ENCODE results near the gene GALNT2.
A peak's percentile ranks its signal among the peaks of the same experiment; 100 is the strongest.

The GALNT2 gene

DNA sequence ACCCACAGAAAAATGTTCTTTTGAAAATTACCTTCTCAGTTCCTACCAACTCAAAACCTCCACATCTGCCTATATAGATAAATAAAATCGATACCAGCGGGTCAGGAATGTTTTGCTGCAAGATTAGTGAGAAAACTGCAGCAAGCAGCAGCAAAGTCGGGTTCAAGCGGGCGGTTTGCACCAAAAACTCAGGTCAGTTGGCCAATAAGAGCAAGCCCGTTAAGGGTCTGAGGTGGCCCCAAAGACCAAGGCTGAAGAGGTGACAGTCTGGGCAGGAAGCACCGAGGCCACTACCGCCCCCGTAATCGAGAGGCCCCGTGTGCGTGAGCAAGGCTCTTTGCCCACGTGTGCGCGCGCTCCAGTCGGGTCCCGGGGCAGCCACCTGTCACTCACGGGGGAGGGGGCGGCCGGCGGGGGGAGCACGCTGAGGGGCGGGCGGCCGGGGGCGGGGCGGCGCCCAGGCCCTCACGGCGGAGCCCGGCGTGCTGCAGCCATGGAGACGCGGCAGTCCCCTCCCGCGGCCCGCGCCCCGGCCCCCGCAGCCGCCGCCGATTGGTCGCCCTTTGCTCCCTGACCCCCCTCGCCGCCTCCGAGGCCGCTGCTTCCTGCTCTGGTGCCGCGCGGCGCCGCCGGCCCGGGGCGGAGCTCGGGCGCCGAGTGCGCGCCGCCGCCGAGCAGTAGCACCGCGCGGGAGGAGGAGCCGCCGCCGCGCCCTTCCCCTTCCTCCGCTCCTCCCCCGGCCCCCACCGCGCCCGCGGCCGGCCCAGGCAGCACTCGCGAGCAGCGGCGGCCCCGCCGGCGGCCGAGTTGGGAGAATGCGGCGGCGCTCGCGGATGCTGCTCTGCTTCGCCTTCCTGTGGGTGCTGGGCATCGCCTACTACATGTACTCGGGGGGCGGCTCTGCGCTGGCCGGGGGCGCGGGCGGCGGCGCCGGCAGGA, at the start of gene GALNT2:
Gene GALNT2, plus strand, starts transcription at position 773 of the 939 bp plus-strand sequence. Its CDS starts 43 bp downstream, at position 816.
- peak; percentile 98 for DNase-seq (ENCODE audit: low spot score)

DNA sequence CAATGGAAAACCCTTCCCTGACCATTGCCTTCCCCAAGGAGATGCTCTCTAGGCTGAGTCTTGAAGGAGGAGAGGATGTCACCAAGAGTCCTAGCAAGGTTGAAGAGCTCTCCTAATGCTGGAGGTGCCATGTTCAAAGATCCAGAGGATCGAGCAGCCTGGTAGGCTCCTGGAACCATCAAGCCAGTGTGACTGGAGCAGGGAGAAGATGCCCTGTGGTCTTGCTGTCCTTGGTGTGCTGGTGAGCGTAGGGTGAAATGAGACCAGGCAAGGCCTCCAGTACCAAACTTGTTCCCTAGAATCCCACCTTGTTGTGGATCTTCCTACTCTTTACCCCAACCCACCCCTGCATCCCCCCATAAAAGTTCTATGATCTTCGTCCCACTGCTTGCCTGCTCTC, 46.6 kb upstream of the GALNT2 start:
- DNase-seq (ENCODE audit: low spot score): no peak

DNA sequence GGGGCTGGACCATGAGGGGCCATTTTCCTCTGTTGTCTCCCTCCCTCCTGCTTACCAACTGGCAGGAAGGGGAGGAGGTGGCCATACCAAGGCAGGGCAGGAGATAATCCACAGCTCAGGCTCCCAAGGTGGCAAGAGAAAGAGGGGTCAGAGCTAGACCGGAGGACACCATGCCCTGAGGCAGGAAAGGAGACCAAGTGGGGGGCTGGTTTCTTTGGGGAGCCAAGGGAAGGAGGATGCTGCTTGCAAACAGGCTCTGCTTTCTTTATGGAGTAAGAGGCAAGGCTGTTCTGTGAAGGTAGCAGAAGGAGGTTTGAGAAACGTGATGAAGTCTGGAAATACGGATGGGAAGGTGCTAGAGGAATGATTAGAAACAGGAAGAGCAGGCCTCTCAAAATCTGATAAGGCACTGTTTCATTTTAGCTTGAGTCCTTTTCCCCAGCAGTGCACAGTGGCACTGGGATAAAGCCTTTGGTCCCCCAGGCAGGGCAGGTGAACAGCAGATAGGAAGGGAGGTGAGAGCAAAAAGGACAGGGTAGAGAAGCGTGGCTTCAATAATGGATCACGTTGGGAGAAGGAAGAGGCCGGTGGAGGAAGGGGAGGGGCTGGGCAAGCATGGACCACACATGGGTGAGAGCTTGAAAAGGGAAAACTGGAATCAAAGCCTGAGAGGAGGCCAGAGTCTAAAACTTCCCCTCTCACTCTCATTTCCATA, 44.2 kb upstream of the GALNT2 start:
- DNase-seq (ENCODE audit: low spot score): no peak

DNA sequence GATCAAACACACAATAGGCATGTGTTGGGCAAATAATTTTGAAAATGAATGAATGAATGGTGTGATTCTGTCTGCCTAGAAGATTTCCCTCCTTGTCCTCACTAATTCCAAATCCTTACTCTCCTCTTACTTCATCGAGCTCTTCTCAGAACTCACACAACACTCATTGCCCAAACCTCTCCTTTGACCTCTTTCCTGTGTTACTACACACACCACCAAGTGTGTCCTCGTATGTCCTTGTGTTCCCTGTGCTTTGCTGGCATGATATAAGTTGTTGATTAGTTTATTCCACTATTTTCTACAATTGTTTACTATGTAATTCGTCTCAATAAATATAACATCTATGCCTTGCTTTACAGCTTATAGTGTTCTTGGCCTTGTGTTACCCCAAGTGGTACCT, 41.4 kb upstream of the GALNT2 start:
- no peak for DNase-seq (ENCODE audit: low spot score)

DNA sequence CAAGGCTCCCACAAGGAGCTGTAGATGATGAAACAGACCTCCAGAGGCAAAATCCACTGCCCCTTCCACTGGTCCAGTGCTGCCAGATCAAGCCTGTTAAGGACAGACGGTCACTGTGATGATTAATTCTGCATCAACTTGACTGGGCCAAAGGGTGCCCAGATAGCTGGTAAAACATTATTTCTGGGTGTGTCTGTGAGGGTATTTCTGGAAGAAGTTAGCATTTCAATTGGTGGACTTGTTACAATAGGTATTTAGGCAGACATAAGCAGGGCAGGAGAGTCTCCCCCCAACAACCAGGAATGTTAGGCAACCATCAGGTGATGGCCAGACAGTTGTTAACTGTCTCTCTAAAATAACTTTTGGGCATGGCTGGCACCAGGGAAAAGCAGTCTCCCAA, 40.9 kb upstream of the GALNT2 start:
- DNase-seq (ENCODE audit: low spot score): no peak

DNA sequence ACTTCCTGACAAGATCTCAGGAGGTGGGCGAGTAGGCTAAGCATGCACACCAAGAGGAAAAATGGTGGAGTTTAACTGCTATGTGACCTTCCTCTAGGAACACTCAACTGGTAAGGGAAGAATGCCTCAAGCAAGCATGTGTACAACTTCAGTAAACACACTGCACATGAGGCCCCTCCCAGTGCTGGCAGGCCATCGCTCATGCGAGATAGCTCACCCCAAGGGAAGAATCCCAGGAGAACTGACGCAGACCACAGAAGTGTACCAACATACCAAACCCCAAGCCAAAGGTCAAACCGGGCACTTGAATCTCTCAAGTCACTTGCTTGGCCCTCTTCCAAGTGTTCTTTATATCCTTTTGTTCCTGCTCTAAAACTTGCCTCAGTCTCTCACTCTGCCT, 40.5 kb upstream of the GALNT2 start:
- DNase-seq (ENCODE audit: low spot score): no peak

DNA sequence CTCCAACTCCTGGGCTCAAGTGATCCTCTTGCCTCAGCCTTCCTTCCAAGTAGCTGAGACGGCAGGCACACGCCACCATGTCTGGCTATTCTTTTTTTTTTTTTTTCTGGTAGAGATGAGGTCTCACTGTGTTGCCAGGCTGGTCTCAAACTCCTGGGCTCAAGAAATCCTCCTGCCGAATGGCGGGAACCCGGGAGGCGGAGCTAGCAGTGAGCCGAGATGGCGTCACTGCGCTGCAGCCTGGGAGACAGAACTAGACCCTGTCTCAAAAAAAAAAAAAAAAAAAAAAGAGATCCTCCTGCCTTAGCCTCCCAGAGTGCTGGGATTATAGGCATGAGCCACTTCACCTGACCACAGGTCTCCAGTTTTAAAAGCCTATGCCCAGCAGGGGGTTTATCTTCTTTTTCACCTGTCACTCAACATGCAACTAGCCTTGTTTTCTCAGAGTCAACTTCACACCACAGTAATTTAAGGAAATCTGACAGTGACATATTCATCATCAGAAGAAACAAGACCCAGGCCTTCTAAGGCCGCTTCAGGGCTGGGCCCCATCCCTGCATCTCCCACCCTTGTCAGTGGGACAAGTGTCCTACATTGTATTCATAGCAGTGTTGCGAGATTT, 38.3 kb upstream of the GALNT2 start:
- DNase-seq (ENCODE audit: low spot score): no peak

DNA sequence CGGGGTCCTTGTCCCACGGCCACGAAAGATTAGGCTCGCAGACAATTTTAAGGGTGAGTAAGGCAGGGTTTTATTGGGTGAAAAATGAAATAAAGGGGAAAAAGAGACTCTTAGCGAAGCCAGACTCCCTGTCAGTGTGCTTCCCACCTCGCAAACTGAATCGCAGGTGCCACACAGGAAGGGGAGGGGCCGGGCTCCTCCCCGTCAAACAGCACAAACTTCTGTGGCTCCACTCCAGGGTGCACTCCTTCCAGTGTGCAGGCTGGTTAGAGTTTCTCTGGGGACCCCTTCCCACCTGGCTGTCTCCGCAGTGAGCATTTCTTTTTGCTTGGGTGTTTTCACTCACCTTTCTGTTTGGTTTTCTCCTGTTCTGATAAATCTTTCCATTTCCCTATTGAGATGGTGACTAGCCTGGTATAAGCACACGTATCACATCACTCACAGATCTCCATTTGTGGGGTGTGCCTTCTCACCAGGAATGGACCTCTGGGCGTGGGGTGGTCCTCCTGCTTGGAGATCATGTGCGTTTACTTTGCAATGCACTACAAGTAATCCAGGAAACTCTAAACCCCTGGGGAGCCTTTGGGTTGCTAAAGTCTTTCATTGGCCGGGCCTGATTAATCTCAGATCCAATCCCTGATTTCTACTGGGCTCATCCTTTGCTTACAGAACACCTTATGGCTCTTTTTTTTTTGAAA, 37.6 kb upstream of the GALNT2 start:
- no peak for DNase-seq (ENCODE audit: low spot score)

DNA sequence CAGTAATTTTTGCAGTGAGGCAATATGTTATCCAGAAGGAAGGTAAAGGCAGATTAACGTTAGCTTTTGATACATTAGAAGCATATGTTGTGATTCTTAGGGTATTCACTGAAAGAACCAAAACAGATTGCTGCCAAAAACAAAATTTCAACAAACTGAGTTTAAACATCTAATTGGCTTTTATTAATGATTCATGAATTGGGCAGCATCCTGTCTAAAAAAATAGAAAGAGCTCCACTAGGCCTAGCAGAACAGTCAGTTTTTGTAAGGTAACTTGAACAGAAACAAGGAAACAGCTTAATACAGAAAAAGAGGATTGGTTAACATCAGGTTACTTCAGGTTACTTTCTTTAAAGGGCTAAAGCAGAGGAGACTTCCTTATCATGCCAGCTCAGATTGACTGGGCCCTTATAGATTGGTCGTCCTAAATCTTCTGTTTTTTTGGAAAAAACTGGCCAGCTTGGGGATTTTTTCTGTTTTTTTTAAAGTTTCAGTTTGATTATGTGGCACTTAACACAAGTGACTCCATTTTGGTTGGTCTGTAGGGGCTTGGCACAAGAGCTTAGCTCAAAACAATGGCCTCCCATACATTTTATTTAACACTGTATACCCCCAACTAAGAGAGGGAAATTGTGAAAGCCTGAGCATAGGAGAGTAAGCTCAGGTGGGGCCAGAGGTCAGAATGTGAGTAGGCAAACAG, 36.8 kb upstream of the GALNT2 start:
- DNase-seq (ENCODE audit: low spot score): no peak

DNA sequence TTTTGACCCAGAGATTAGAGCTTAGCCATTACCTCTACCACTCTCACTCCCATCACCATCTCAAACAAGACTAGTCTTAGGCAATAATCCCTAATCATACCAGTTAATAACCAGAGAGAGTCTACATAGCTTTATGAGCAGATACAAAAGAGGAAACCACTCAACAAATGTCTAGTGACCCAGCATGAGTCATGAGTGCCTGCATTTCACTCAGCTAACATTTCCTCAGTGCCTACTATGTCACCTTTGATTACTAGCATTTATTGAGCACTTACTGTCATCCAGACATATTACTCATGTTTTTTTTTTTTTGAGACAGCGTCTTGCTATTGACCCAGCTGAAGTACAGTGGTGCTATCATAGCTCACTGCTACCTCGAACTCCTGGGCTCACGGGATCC, 35.9 kb upstream of the GALNT2 start:
- no peak for DNase-seq (ENCODE audit: low spot score)

DNA sequence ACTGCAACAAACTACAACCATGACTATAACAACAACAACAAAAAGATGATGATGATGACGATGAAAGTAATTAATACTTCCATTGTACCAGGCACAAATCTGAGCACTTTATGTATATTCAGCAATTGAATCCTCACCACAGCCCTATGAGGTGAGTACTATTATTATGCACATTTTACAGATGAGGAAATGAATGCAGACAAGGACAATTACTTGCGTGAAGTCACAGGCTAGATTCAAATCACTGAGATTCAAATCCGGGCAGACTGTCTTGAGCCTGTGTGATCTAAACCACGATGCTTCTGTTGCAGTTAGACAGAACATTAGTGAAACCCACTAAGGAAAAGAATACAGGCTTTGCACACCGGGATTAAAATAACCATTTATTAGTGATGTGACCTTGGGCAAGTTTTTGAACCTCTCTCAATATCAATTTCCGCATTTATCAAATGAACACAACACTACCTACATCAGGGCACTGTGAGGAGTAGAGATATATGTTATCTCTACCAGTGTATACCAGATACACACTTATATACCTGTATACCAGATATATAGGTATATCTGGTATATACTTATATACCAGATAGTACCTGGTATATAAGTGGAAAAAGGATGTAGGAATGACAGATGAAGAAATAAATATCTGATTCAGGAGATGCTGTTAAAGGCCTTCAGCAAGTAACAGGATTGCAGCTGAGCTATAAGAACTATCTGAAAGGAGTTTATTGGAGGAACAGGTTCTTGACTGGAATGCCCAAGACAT, 34.3 kb upstream of the GALNT2 start:
- DNase-seq (ENCODE audit: low spot score): no peak

DNA sequence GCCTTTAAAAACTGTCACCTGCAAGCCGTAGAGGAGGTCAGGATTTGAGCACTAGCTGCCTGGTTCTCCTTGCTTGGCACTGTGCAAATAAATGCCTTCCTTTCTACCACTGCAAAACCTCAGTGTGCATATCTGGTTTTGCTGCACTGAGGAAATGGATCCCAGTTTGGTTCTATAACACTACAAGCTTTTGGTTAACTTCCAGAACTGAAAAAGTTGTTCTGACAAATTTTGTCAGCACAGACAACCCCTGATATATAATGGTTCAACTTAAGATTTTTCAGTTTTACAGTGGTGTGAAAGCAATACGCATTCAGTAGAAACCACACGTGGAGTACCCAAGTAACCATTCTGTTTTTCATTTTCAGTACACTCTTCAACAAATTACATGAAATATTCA, 29.8 kb upstream of the GALNT2 start:
- no peak for DNase-seq (ENCODE audit: low spot score)

DNA sequence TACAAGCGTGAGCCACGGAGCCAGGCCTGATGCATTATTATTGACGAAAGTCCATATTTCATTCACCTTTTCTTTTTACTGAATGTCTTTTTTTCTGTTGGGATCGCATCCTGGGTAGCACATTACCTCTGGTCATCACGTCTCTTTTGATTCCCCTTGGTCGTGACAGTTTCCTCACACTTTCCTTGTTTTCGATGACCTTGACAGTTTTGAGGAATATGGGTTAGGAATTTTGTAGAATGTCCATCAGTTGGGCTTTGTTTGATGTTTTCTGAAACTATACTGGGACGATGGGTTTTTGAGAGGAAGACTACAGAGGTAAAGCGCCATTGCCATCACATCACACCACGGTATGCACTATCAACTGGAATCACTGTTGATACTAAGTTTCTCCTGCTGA, 26.6 kb upstream of the GALNT2 start:
- no peak for DNase-seq (ENCODE audit: low spot score)

DNA sequence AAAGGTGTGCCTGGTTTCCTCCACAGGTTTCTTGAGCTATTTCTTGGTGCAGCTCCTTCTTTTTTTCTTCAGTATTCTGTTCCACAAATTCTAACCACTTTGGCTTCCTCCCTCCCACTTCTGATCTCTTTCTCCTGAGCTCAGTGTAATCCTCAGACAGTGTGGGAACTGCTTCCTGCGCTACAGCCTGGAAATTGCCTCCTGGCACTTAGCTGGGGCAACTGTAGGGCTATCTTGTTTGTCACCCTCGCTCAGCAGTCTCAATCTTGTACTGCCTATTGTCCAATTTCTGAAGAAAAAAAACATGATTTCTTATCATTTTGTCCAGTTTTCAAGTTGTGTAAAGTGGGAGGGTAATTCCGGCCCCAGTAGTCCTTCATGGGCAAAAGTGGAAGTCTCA, 24.0 kb upstream of the GALNT2 start:
- no peak for DNase-seq (ENCODE audit: low spot score)

DNA sequence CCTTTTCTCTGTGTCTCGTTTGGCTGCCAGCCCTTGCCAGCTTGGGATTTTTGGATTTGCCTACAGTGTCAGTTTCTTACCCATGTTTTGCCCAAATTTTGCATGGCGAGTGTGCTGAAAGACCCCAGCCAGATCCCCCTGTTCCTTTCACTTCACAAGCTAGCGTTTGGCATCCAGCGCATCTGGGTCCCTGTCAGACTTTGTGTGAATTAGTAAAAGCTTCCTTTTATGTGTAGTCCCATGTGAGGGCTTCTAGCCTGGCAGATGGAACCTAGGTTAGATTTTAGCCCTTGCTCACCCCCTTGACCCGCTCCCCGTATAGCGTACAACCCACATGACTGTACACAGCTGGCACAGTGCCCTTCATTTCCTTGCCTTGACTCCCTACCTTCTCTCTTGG, 22.3 kb upstream of the GALNT2 start:
- DNase-seq (ENCODE audit: low spot score): no peak

DNA sequence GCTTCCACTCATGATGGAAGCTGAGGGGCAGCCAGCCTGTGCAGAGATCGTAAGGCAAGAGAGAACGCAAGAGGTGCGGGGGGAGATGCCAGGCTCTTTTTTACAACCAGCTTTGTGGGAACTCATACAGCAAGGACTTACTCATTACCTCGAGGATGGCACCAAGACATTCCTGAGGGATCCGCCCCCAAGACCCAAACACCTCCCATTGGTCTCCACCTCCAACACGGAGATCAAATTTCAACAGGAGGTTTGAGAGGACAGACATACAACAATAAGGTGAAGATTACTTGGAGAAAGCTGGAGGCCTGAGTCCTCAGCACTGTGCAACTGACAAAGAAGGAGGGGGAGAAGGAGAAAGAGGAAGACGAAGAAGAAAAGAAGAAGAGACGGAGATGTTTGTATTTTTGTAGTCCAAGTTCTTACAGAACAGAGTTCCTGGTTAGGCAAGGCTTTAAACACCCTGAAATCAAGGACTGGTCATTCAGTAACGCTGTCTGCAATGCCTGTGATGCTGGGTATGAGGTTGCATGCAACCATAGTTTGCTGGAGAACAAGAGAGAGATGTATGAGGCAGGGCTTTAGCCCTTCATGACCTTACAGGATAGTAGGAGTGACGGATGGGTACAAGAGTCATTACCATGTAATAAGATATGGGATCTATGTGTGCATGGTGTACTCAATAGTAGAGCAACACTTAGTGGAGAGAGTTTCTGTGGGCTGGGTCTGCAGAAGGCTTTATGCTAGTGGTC, 19.7 kb upstream of the GALNT2 start:
- no peak for DNase-seq (ENCODE audit: low spot score)

DNA sequence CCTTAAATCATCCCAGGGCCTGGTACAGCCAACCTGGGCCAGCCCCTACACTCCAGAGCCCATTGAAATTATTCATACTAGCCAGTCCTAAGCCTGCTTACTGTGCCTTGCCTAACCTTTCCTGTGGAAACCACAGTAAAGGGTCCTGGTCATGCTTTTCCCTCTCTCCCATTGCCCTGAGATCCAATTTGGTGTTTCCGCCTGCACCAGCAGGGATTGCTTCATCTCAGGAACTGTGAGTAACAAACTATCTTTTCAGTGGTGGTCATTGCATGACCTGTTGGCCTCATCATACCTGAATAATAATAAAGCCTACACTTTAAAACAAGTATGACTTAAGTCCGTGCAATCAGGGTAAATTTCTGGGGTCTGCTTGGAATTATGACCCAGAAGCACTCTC, 18.7 kb upstream of the GALNT2 start:
- no peak for DNase-seq (ENCODE audit: low spot score)

DNA sequence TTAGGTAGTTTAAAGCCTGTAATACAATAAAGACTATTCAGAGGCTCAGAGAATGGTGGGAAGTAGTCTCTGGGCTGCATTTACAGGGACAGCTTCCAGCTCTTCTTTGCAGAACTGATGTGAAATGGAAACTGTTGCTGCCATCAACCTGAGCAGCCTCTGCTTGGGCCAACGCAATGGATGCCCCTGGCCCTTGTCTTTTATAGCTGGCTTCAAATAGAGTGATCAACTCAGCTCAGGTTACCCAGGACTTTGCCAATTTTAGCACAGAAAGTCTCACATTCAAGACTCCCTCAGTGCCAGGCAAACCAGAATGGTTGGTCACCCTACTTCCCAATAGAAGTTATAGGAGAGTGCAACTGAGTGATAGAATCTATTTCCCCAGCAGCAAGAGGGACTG, 18.1 kb upstream of the GALNT2 start:
- DNase-seq (ENCODE audit: low spot score): no peak

DNA sequence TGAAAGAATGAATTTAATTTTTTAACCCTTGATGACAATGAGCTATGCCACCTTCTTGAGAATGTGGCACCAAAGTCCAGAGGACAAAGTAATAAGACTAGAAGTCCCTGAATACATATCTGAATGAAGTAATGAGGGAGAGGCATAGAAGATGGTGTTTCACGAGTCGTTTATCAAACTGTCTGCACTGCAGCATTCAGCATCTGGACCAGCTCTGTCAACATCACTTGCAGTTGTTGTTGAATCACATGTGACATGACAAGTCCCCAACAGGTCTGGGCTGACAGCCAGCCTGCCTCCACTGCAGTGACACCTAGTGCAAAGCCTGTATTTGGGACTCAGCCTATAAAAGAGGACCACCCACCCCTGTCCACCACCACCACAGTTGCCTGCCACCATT, 17.3 kb upstream of the GALNT2 start:
- no peak for DNase-seq (ENCODE audit: low spot score)

Measured in GM03348 (cell line).